HepG2 (cell line): ENCODE data around the gene CCDC88B. TPM values are rescaled to one million over a fixed set of nuclear protein-coding genes. Genes with fewer than 3 reads are reported as not detected.
A peak's percentile ranks its signal among the peaks of the same experiment; 100 is the strongest.
"Not testable (repeated sequence)": the region's sequence is repeated elsewhere in the genome, so short reads cannot be mapped to it uniquely, and the experiment has no call there.

Experiments used
- ATAC-seq: fragments of 200-7000 bp; cut with Tn5 transposase; 3 replicates; pipeline ENCODE4 v1.9.1; 2020; ENCODE audit warnings: mild to moderate bottlenecking, moderate library complexity
- BruUV-seq: library from RNA; stranded (reverse); fragments of 400-500 nt; replicated peaks from 2 replicates; lab custom pipeline; 2021; lab: Mats Ljungman, UMichigan
- CTCF ChIA-PET: fragments of 300-600 bp; formaldehyde crosslinking; extraction: SDS; loops from one replicate; lab custom pipeline; 2021; ENCODE audit warnings: low total read pairs, inconsistent platforms, low intra/inter-chr PET ratio; lab: Yijun Ruan, JAX
- POLR2A ChIA-PET: fragments of 350-600 bp; sonication (Branson Sonifier 250); formaldehyde crosslinking; loops from one replicate; lab custom pipeline; 2020; ENCODE audit warnings: antibody characterized with exemption, inconsistent platforms; lab: Yijun Ruan, JAX
- DNase-seq: peaks from one replicate; pipeline ENCODE4 v3.0.0-alpha.2; 2015; ENCODE audit warnings: low spot score
- FAIRE-seq: peaks from 3 replicates; lab custom pipeline; 2011; peaks lifted over from hg19 to GRCh38; lab: Jason Lieb, UNC
- H2AFZ ChIP-seq: one replicate; pipeline ENCODE4 v1.6.1; 2011; ENCODE audit warnings: low read length, inconsistent platforms
- H3K27ac ChIP-seq: fragments of 300-600 bp; 3 replicates; pipeline ENCODE4 v1.8.0; 2011; ENCODE audit warnings: mixed run types, mild to moderate bottlenecking, mixed read lengths, low read length, inconsistent platforms; ENCODE audit not compliant: insufficient read depth; ENCODE audit errors: extremely low read length
- H3K27me3 ChIP-seq, 2 experiments: fragments of 200-600 bp in 1 of 2; 2 replicates in 1 of 2; 3 replicates in 1 of 2; pipeline versions ENCODE4 v1.6.0 to v1.8.0; 2011; ENCODE audit warnings: low read length in 2 of 2, mild to moderate bottlenecking in 2 of 2, moderate library complexity in 2 of 2, inconsistent platforms in 1 of 2; ENCODE audit not compliant: insufficient read depth in 2 of 2, control insufficient read depth in 1 of 2
- H3K36me3 ChIP-seq, 2 experiments: fragments of 200-600 bp in 1 of 2; replicated peaks in 1 of 2; 2 replicates in 1 of 2; 3 replicates in 1 of 2; pipeline versions ENCODE4 v1.5.1 to v1.8.0; 2011; ENCODE audit warnings: low read length in 2 of 2, inconsistent platforms in 1 of 2; ENCODE audit not compliant: insufficient read depth in 2 of 2, control insufficient read depth in 1 of 2
- H3K4me1 ChIP-seq: 2 replicates; pipeline ENCODE4 v1.5.1; 2012; ENCODE audit warnings: low read length, inconsistent platforms; ENCODE audit not compliant: insufficient read depth
- H3K4me2 ChIP-seq: 2 replicates; pipeline ENCODE4 v1.6.0; 2011; ENCODE audit warnings: low read depth, low read length, inconsistent platforms
- H3K4me3 ChIP-seq, 3 experiments: fragments of 200-600 bp in 1 of 3; sonication (generic), shearing (Covaris generic) in 1 of 3; replicated peaks in 1 of 3; 2 replicates each; pipeline ENCODE4 v1.5.1; 2011 to 2016; ENCODE audit warnings: low read length in 3 of 3, inconsistent platforms in 2 of 3, low read depth in 2 of 3, mild to moderate bottlenecking in 2 of 3, control low read depth in 1 of 3, mixed read lengths in 1 of 3; ENCODE audit not compliant: insufficient read depth in 1 of 3
- H3K79me2 ChIP-seq: one replicate; pipeline ENCODE4 v1.6.1; 2011; ENCODE audit warnings: low read length, inconsistent platforms; ENCODE audit not compliant: insufficient read depth
- H3K9ac ChIP-seq: 2 replicates; pipeline ENCODE4 v1.6.0; 2011; ENCODE audit warnings: mild to moderate bottlenecking, low read depth, low read length, inconsistent platforms; ENCODE audit not compliant: insufficient read depth
- H3K9me3 ChIP-seq: 2 replicates; pipeline ENCODE4 v1.5.1; 2012; ENCODE audit warnings: mild to moderate bottlenecking, low read length
- H4K20me1 ChIP-seq: 2 replicates; pipeline ENCODE4 v1.6.0; 2011; ENCODE audit warnings: inconsistent platforms, mild to moderate bottlenecking, low read length, moderate library complexity; ENCODE audit not compliant: insufficient read depth
- IKZF5 ChIP-seq: IDR thresholded peaks from 2 replicates; pipeline ENCODE4 v1.6.1; 2018; ENCODE audit warnings: missing genetic modification reagents, mild to moderate bottlenecking, missing compliant biosample characterization
- POLR2A ChIP-seq, 2 experiments: IDR thresholded peaks; 2 replicates each; pipeline ENCODE4 v1.6.1; 2011; ENCODE audit warnings: low read depth in 2 of 2, low read length in 2 of 2, mild to moderate bottlenecking in 1 of 2, moderate library complexity in 1 of 2; ENCODE audit not compliant: insufficient read depth in 1 of 2
- POLR2G ChIP-seq: fragments of 200-400 bp; formaldehyde crosslinking; IDR thresholded peaks from 2 replicates; pipeline ENCODE4 v1.6.1; 2018; ENCODE audit warnings: mild to moderate bottlenecking, low read depth, low read length, moderate library complexity
- PREB ChIP-seq: sonication (generic); formaldehyde crosslinking; IDR thresholded peaks from 2 replicates; pipeline ENCODE4 v1.4.0; 2020; ENCODE audit warnings: missing genetic modification reagents
- RBFOX2 ChIP-seq: fragments of 200-400 bp; formaldehyde crosslinking; IDR thresholded peaks from 2 replicates; pipeline ENCODE4 v1.6.1; 2017; ENCODE audit warnings: low read depth, mild to moderate bottlenecking, low read length
- TEAD3 ChIP-seq: optimal IDR thresholded peaks from 2 replicates; pipeline ENCODE3; 2016; ENCODE audit warnings: borderline replicate concordance
- ZNF367 ChIP-seq: sonication (generic); formaldehyde crosslinking; IDR thresholded peaks from 2 replicates; pipeline ENCODE4 v1.4.0; 2020; ENCODE audit warnings: missing genetic modification reagents, borderline replicate concordance
- WGBS: methylation state at CpG from one replicate; pipeline ENCODE4 v1.1.6; 2017; ENCODE audit warnings: low lambda C conversion rate; 5-methylcytosine and 5-hydroxymethylcytosine counted together
- in situ Hi-C: cut with HindIII; loops from 2 replicates; pipeline ENCODE4 v1.10.0; 2017; ENCODE audit warnings: low pct_unique_long_range_greater_than_20kb; ENCODE audit not compliant: extremely low pct_ligation_motif_present
- intact Hi-C: fragments of 100-400 bp; cut with micrococcal nuclease; formaldehyde crosslinking; loops from one replicate; pipeline ENCODE4 v1.10.0; 2022; ENCODE audit not compliant: unreplicated experiment
- polyA plus RNA-seq, 8 experiments: library from polyadenylated mRNA; depleted of rRNA in 3 of 8; stranded (reverse) in 7 of 8; unstranded in 1 of 8; fragments of >200 nt; fragmentation: Illumina TruSeq in 4 of 8; extraction: Trizol in 4 of 8; gene quantifications; 2 replicates each; pipeline versions ENCODE4 v1.2.1 to v1.2.3, GENCODE V29; 2011 to 2016; ENCODE audit warnings: low read depth in 4 of 8, missing spikeins in 1 of 8, mixed read lengths in 1 of 8; ENCODE audit not compliant: insufficient read depth in 1 of 8
- total RNA-seq, 5 experiments: library from RNA; depleted of rRNA; stranded (reverse); fragments of >200 nt; fragmentation: Illumina TruSeq; extraction: Trizol; gene quantifications; 2 replicates each; pipeline ENCODE4 v1.2.3, GENCODE V29; 2016; ENCODE audit warnings: low read depth in 1 of 5

The CCDC88B gene
- total and polyA plus RNA-seq, 2 of the 13 experiments (the other 11 are each of a cell fraction or from before 2014, with no cell fraction given), result 3.6 to 4.8 TPM

- DNase-seq, result no peak
- ChIA-PET CTCF (no interaction called here), POLR2A (interaction anchor here (0.7 to 1.4 kb wide), 2 partner anchors 9 to 451 kb away, joined by 3 to 6 read pairs; no protein-coding TSS in a partner anchor)
- H3K27me3 ChIP-seq, result no peaks in the 10 kb centered on the region
- intact Hi-C loops (no loop called here), in situ Hi-C loops (no loop called here)
- no peaks in the 10 kb centered on the region for H4K20me1 ChIP-seq
- H3K4me3 ChIP-seq, result no peak overlapping the region
- no peak overlapping the region for H3K9ac ChIP-seq
- H3K4me1 ChIP-seq, result peaks cover 14% of the 10 kb centered on the region
- no peak overlapping the region for H3K4me2 ChIP-seq
- no peak overlapping the region for H3K27ac ChIP-seq
- 85% methylated on average over 6 of the region's 7 CpGs for WGBS
- ATAC-seq, result no peak
- FAIRE-seq, result no peak
- peaks cover 6% of the 10 kb centered on the region for H3K79me2 ChIP-seq
- BruUV-seq, result no TSS peak
- no peaks in the 10 kb centered on the region for H3K9me3 ChIP-seq
- peaks cover 1 to 15% of the 10 kb centered on the region in 2 experiments; a peak in 1 of 5 replicates for H3K36me3 ChIP-seq
- no peak overlapping the region for H2AFZ ChIP-seq
- TF ChIP-seq IKZF5 (CRISPR knock-in tag) (no peak), RBFOX2 (peak; percentile 1; the same call in 1 of the 2 replicates), TEAD3 (CRISPR knock-in tag) (no peak)
Observed at GRCh38 chr11:64322925-64323260, 17.1 kb upstream of the CCDC88B start.

- ATAC-seq, result no peak
- peaks cover 1 to 15% of the 10 kb centered on the region in 2 experiments; a peak in 1 of 5 replicates for H3K36me3 ChIP-seq
- H3K4me1 ChIP-seq, result peaks cover 18% of the 10 kb centered on the region
- H3K27ac ChIP-seq, result no peak overlapping the region
- 61% methylated on average over 4 of the region's 5 CpGs for WGBS
- ChIA-PET POLR2A (interaction anchor here (0.7 to 1.4 kb wide), 2 partner anchors 8 to 451 kb away, joined by 3 to 6 read pairs; no protein-coding TSS in a partner anchor), CTCF (no interaction called here)
- intact Hi-C loops, result no loop called here
- H3K4me3 ChIP-seq, result no peak overlapping the region
- no peaks in the 10 kb centered on the region for H4K20me1 ChIP-seq
- H3K27me3 ChIP-seq, result no peaks in the 10 kb centered on the region
- FAIRE-seq, result no peak
- no peak overlapping the region for H3K9ac ChIP-seq
- H2AFZ ChIP-seq, result no peak overlapping the region
- in situ Hi-C loops, result no loop called here
- no peak overlapping the region for H3K4me2 ChIP-seq
- BruUV-seq, result no TSS peak
- no peak for DNase-seq
- H3K79me2 ChIP-seq, result peaks cover 4% of the 10 kb centered on the region
- no peaks in the 10 kb centered on the region for H3K9me3 ChIP-seq
- TF ChIP-seq POLR2A (IDR thresholded peaks at IDR 0.05; ENCODE audit: insufficient read depth in 1 of 2, low read depth in 2 of 2, low read length in 2 of 2), result 0 out of 4 replicates have a peak, but pooled peaks of 1 of the 2 experiments have one; percentile 12
- no peak for TF ChIP-seq ZNF367 (CRISPR knock-in tag)
- TF ChIP-seq PREB (CRISPR knock-in tag), result no peak
- 0 out of 2 replicates have a peak, but pooled peaks have one; percentile 23 for TF ChIP-seq POLR2G
- TF ChIP-seq, all 625 proteins: peak for 2
Observed at GRCh38 chr11:64323373-64323772, 16.6 kb upstream of the CCDC88B start.

- intact Hi-C loops, H3K79me2 ChIP-seq, H4K20me1 ChIP-seq, H3K4me2 ChIP-seq, H2AFZ ChIP-seq, H3K4me3 ChIP-seq, BruUV-seq, FAIRE-seq, in situ Hi-C loops, H3K27ac ChIP-seq, CTCF ChIA-PET, H3K9me3 ChIP-seq, H3K27me3 ChIP-seq, DNase-seq, H3K9ac ChIP-seq: not testable (repeated sequence)
- H3K36me3 ChIP-seq, result peaks cover 1 to 15% of the 10 kb centered on the region in 2 experiments; a peak in 1 of 5 replicates
- peak; percentile 32 for ATAC-seq
- POLR2A ChIA-PET, result interaction anchor here (1.4 kb wide), 1 partner anchor 8 kb away, joined by 6 read pairs; no protein-coding TSS in a partner anchor
- WGBS, result 80% methylated on average over 3 of the region's 4 CpGs
- H3K4me1 ChIP-seq, result peaks cover 15% of the 10 kb centered on the region
Observed at GRCh38 chr11:64323984-64324383, 16.0 kb upstream of the CCDC88B start.
